Measurements from ENCODE around the gene MICB.
A peak's percentile ranks its signal among the peaks of the same experiment; 100 is the strongest.

GRCh38 chr6:31541658-31542521 is 43.9 kb downstream of the MICB start, which contains the start of gene DDX39B:
- TF ChIP-seq NFIC (IDR thresholded peaks at IDR 0.05) (no peak), EP300 (IDR thresholded peaks at IDR 0.05; ENCODE audit: borderline replicate concordance) (no peak), FOXM1 (IDR thresholded peaks at IDR 0.05; ENCODE audit: borderline replicate concordance, low read depth) (peak; percentile 42; the same call in 1 of the 2 replicates), CEBPB (IDR thresholded peaks at IDR 0.05) (no peak; the same call in 1 of the 2 replicates), RAD21 (IDR thresholded peaks at IDR 0.05; ENCODE audit: low read depth) (no peak), TAF1 (IDR thresholded peaks at IDR 0.05; ENCODE audit: low read depth) (peak; percentile 99), REST (IDR thresholded peaks at IDR 0.05; ENCODE audit: low read depth) (no peak), TCF12 (IDR thresholded peaks at IDR 0.05; ENCODE audit: low read depth) (peak; percentile 37; the same call in 1 of the 2 replicates), EGR1 (IDR thresholded peaks at IDR 0.05) (no peak), YY1 (IDR thresholded peaks at IDR 0.05; ENCODE audit: low read depth) (peak; percentile 94)
- TF ChIP-seq, protein P1, sequence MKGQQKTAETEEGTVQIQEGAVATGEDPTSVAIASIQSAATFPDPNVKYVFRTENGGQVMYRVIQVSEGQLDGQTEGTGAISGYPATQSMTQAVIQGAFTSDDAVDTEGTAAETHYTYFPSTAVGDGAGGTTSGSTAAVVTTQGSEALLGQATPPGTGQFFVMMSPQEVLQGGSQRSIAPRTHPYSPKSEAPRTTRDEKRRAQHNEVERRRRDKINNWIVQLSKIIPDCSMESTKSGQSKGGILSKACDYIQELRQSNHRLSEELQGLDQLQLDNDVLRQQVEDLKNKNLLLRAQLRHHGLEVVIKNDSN (IDR thresholded peaks at IDR 0.05) = no peak

Measured in Ishikawa (cell line).